ENCODE results near the gene EMX1. TPM values are rescaled to one million over a fixed set of nuclear protein-coding genes. Genes with fewer than 3 reads are reported as not detected.

Gene EMX1
- total RNA-seq, 1 experiment from 2014 or later = 0.72 TPM

DNA sequence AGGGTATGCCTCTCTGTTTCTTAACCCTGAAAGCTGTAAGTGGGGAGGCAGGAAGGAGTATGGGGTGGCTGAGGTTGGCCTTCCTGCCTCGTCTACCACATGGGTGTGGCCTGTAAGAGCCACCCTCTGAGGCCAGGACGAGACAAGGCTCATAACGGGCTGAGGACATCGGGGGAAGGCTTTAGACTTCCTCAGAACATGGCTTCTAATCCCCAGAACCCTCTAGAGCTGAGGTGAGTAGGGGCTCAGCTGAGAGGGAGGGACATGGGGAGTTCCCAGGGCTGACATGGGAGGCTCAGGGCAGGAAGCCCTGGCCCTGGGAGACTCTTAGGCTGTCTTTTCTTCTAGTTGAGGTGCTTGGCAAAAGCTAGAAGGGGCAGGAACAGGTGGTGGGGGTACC is 36.7 kb downstream of the EMX1 start:
- Histone ChIP-seq H2BK12ac (ENCODE audit: insufficient read length, low read depth, low read length) (no peak overlapping the region), H3K14ac (ENCODE audit: insufficient read depth, low read length) (no peak overlapping the region; the same call in 1 of the 2 replicates), H3T11ph (ENCODE audit: low read length) (no peak overlapping the region), H4K5ac (ENCODE audit: insufficient read length, low read depth, low read length) (no peak overlapping the region), H2BK120ac (ENCODE audit: low read depth, low read length, poor library complexity, severe bottlenecking) (no peak overlapping the region), H4K91ac (ENCODE audit: insufficient read length, low read depth, low read length) (peak overlapping the region; percentile 45), H3K4me1 (ENCODE audit: insufficient read depth, low read length) (peaks cover 7% of the 10 kb centered on the region; the same call in 1 of the 2 replicates), H3K27ac (ENCODE audit: insufficient read length, low read depth, low read length) (no peak overlapping the region), H2AK5ac (ENCODE audit: insufficient read length, low read length) (no peak overlapping the region), H2BK20ac (ENCODE audit: low read depth, low read length, poor library complexity, severe bottlenecking) (no peak overlapping the region), H3K23ac (ENCODE audit: insufficient read length, low read depth, low read length) (no peak overlapping the region), H3K18ac (ENCODE audit: insufficient read length, low read depth, low read length) (no peak overlapping the region), H3K4me2 (ENCODE audit: insufficient read depth, insufficient read length, low read length) (no peak overlapping the region), H2BK5ac (ENCODE audit: insufficient read length, low read length) (no peak overlapping the region), H3K79me2 (ENCODE audit: insufficient read depth, low read length) (no peaks in the 10 kb centered on the region), H3K79me1 (ENCODE audit: insufficient read depth, low read depth, low read length, poor library complexity, severe bottlenecking) (no peaks in the 10 kb centered on the region), H3K56ac (ENCODE audit: insufficient read length, low read depth, low read length) (no peak overlapping the region), H4K8ac (replicated peaks; ENCODE audit: insufficient read length, low read depth, low read length) (no peak overlapping the region), H3K4ac (ENCODE audit: low read depth, low read length) (no peak overlapping the region), H3K9ac (ENCODE audit: extremely low read depth, insufficient read length, low read length) (no peak overlapping the region), H2AFZ (ENCODE audit: low read length) (no peak overlapping the region), H2BK15ac (ENCODE audit: low read depth, low read length) (no peak overlapping the region), H3K23me2 (ENCODE audit: insufficient read length, low read depth, low read length, poor library complexity, severe bottlenecking) (no peaks in the 10 kb centered on the region), H4K20me1 (ENCODE audit: control insufficient read depth, insufficient read depth, insufficient read length) (no peaks in the 10 kb centered on the region), H3K9me3 (ENCODE audit: control insufficient read depth, low read depth, low read length) (no peaks in the 10 kb centered on the region), H3K27me3 (ENCODE audit: insufficient read depth, low read length) (no peaks in the 10 kb centered on the region)
- TF ChIP-seq, protein P1, sequence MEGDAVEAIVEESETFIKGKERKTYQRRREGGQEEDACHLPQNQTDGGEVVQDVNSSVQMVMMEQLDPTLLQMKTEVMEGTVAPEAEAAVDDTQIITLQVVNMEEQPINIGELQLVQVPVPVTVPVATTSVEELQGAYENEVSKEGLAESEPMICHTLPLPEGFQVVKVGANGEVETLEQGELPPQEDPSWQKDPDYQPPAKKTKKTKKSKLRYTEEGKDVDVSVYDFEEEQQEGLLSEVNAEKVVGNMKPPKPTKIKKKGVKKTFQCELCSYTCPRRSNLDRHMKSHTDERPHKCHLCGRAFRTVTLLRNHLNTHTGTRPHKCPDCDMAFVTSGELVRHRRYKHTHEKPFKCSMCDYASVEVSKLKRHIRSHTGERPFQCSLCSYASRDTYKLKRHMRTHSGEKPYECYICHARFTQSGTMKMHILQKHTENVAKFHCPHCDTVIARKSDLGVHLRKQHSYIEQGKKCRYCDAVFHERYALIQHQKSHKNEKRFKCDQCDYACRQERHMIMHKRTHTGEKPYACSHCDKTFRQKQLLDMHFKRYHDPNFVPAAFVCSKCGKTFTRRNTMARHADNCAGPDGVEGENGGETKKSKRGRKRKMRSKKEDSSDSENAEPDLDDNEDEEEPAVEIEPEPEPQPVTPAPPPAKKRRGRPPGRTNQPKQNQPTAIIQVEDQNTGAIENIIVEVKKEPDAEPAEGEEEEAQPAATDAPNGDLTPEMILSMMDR (conservative IDR thresholded peaks at IDR 0.05) = no peak
- Mint-ChIP-seq H3K27ac (peak overlapping the region in 1 of 3 experiments; percentile 44; a peak in 1 of 7 replicates), H3K36me3 (ENCODE audit: insufficient read depth in 1 of 3, low read depth in 3 of 3) (peaks cover 9 to 15% (median 11%) of the 10 kb centered on the region in 3 experiments; a peak in 5 of 7 replicates), H3K4me3 (no peak overlapping the region), H3K4me1 (peaks cover 42 to 43% of the 10 kb centered on the region in 2 experiments), H3K27me3 (ENCODE audit: low read depth) (peaks cover 5% of the 10 kb centered on the region), H3K9me3 (no peaks in the 10 kb centered on the region)
- no CpG with 5 or more reads among the region's 4 CpGs for WGBS (ENCODE audit: extremely low coverage, insufficient read length, low lambda C conversion rate)
- DNase-seq = no peak
